HS-27A (cell line): ENCODE results near the gene GCLC.
"Not testable (repeated sequence)": the region's sequence is repeated elsewhere in the genome, so short reads cannot be mapped to it uniquely, and the experiment has no call there.

Experiments used
- DNase-seq: peaks from one replicate; pipeline ENCODE4 v3.0.0-alpha.2; 2012; ENCODE audit warnings: low read depth, missing footprints

GCLC gene

GRCh38 chr6:53556986-53557715, 12.2 kb upstream of the GCLC start:
- no peak for DNase-seq

- not testable (repeated sequence) for DNase-seq
Measured at GRCh38 chr6:53553600-53553999, 8.7 kb upstream of the GCLC start.

- DNase-seq, result not testable (repeated sequence)
Measured at GRCh38 chr6:53551681-53552080, 6.8 kb upstream of the GCLC start.

- DNase-seq, result no peak
Measured at GRCh38 chr6:53547811-53548496, 3.1 kb upstream of the GCLC start.

GRCh38 chr6:53547166-53547810, 2.4 kb upstream of the GCLC start:
- no peak for DNase-seq

GRCh38 chr6:53546281-53546680, 1.4 kb upstream of the GCLC start:
- no peak for DNase-seq

GRCh38 chr6:53544217-53544469, 758 bp downstream of the GCLC start:
- DNase-seq, result no peak

GRCh38 chr6:53543359-53544216, 1.3 kb downstream of the GCLC start:
- DNase-seq, result no peak

GRCh38 chr6:53541900-53542299, 3.0 kb downstream of the GCLC start:
- no peak for DNase-seq

GRCh38 chr6:53540129-53540692, 4.7 kb downstream of the GCLC start:
- DNase-seq, result no peak

GRCh38 chr6:53539561-53539960, 5.3 kb downstream of the GCLC start:
- DNase-seq, result no peak

- DNase-seq, result no peak
Measured at GRCh38 chr6:53536561-53536960, 8.3 kb downstream of the GCLC start.

GRCh38 chr6:53532942-53533341, 12.0 kb downstream of the GCLC start:
- no peak for DNase-seq

- DNase-seq, result no peak
Measured at GRCh38 chr6:53532061-53532797, 12.7 kb downstream of the GCLC start.

- no peak for DNase-seq
Measured at GRCh38 chr6:53530780-53531386, 14.0 kb downstream of the GCLC start.

GRCh38 chr6:53530346-53530745, 14.6 kb downstream of the GCLC start:
- DNase-seq, result no peak

- no peak for DNase-seq
Measured at GRCh38 chr6:53529324-53530036, 15.4 kb downstream of the GCLC start.

GRCh38 chr6:53528107-53528506, 16.8 kb downstream of the GCLC start:
- DNase-seq, result no peak

- DNase-seq, result no peak
Measured at GRCh38 chr6:53527249-53527765, 17.6 kb downstream of the GCLC start.

- DNase-seq, result no peak
Measured at GRCh38 chr6:53526000-53526399, 18.9 kb downstream of the GCLC start.
